Keratinocyte (primary cell): Measurements from ENCODE around the gene PXYLP1.

Source experiments
- CTCF ChIP-seq, 3 experiments: IDR thresholded peaks in 1 of 3; conservative IDR thresholded peaks in 1 of 3; optimal IDR thresholded peaks in 1 of 3; 2 replicates in 2 of 3; 3 replicates in 1 of 3; pipeline versions ENCODE3 to v1.5.1; 2011; ENCODE audit warnings: low read length in 3 of 3, mild to moderate bottlenecking in 3 of 3, moderate library complexity in 2 of 3, control low read depth in 1 of 3, inconsistent platforms in 1 of 3; ENCODE audit not compliant: insufficient read depth in 2 of 3; ENCODE audit errors: extremely low read depth in 1 of 3
- EZH2 ChIP-seq: IDR thresholded peaks from one replicate; pipeline ENCODE4 v1.6.1; 2012; ENCODE audit warnings: inconsistent platforms, mild to moderate bottlenecking, low read length, moderate library complexity

GRCh38 chr3:141253326-141253725 is 21.7 kb downstream of the PXYLP1 start:
- TF ChIP-seq CTCF (optimal IDR thresholded peaks at IDR 0.05 in 1 of 3, IDR thresholded peaks at IDR 0.05 in 1 of 3, conservative IDR thresholded peaks at IDR 0.05 in 1 of 3; ENCODE audit: extremely low read depth in 1 of 3, insufficient read depth in 2 of 3, low read length in 3 of 3) (no peak), EZH2 (no peak)
